SK-N-SH (cell line): Measurements from ENCODE around the gene NUDT14. TPM values are rescaled to one million over a fixed set of nuclear protein-coding genes. Genes with fewer than 3 reads are reported as not detected.

Experiments
- CTCF ChIA-PET: fragments of 300-600, 350-600 bp; formaldehyde crosslinking; extraction: SDS; loops from one replicate; lab custom pipeline; 2021; lab: Yijun Ruan, JAX
- POLR2A ChIA-PET: fragments of 350-600 bp; sonication (Branson Sonifier 250); formaldehyde crosslinking; extraction: SDS; loops from one replicate; lab custom pipeline; 2020; ENCODE audit warnings: antibody characterized with exemption, inconsistent platforms; lab: Yijun Ruan, JAX
- DNase-seq: peaks from one replicate; pipeline ENCODE4 v3.0.0; 2012
- H2AFZ ChIP-seq: fragments of 200-600 bp; sonication (generic); 2 replicates; pipeline ENCODE4 v1.8.1; 2016; ENCODE audit warnings: antibody characterized with exemption, mild to moderate bottlenecking, low read depth
- H3F3A ChIP-seq: fragments of 200-600 bp; sonication (generic); replicated peaks from 2 replicates; pipeline ENCODE3; 2016; ENCODE audit warnings: antibody characterized with exemption, mild to moderate bottlenecking; ENCODE audit not compliant: insufficient read depth
- H3K27ac ChIP-seq, 2 experiments: fragments of 200-500 bp in 1 of 2; fragments of 200-600 bp in 1 of 2; sonication (Bioruptor generic) in 1 of 2; sonication (generic), shearing (Covaris generic) in 1 of 2; 2 replicates each; pipeline versions ENCODE4 v1.5.1 to v1.6.1; 2014 to 2016; ENCODE audit warnings: low read depth in 2 of 2, inconsistent platforms in 1 of 2, low read length in 1 of 2, mild to moderate bottlenecking in 1 of 2, mixed read lengths in 1 of 2
- H3K27me3 ChIP-seq: fragments of 200-600 bp; sonication (generic), shearing (Covaris generic); 2 replicates; pipeline ENCODE4 v1.6.1; 2016; ENCODE audit warnings: mixed run types; ENCODE audit not compliant: insufficient read depth
- H3K36me3 ChIP-seq, 2 experiments: fragments of 200-500 bp in 1 of 2; fragments of 200-600 bp in 1 of 2; sonication (Bioruptor generic) in 1 of 2; sonication (generic) in 1 of 2; replicated peaks in 1 of 2; 2 replicates each; pipeline versions ENCODE3 to v1.5.1; 2014 to 2016; ENCODE audit warnings: low read length in 1 of 2, mild to moderate bottlenecking in 1 of 2; ENCODE audit not compliant: insufficient read depth in 2 of 2, control insufficient read depth in 1 of 2
- H3K4me1 ChIP-seq, 2 experiments: fragments of 200-500 bp in 1 of 2; fragments of 200-600 bp in 1 of 2; sonication (Bioruptor generic) in 1 of 2; sonication (generic), shearing (Covaris generic) in 1 of 2; 2 replicates each; pipeline versions ENCODE4 v1.5.1 to v1.6.1; 2014 to 2016; ENCODE audit warnings: low read depth in 1 of 2, low read length in 1 of 2, mixed run types in 1 of 2; ENCODE audit not compliant: insufficient read depth in 2 of 2, control insufficient read depth in 1 of 2
- H3K4me2 ChIP-seq: fragments of 200-600 bp; sonication (generic), shearing (Covaris generic); 2 replicates; pipeline ENCODE4 v1.6.1; 2017; ENCODE audit warnings: mixed run types
- H3K4me3 ChIP-seq, 2 experiments: fragments of 200-500 bp in 1 of 2; fragments of 200-600 bp in 1 of 2; sonication (Bioruptor generic) in 1 of 2; sonication (generic), shearing (Covaris generic) in 1 of 2; 2 replicates each; pipeline versions ENCODE4 v1.5.1 to v1.8.1; 2014 to 2016; ENCODE audit warnings: low read depth in 2 of 2, inconsistent platforms in 1 of 2, low read length in 1 of 2, mild to moderate bottlenecking in 1 of 2, mixed read lengths in 1 of 2, moderate library complexity in 1 of 2
- H3K79me2 ChIP-seq: fragments of 200-600 bp; sonication (generic); 2 replicates; pipeline ENCODE4 v1.8.1; 2017; ENCODE audit warnings: mild to moderate bottlenecking; ENCODE audit not compliant: insufficient read depth
- H3K9ac ChIP-seq: fragments of 200-600 bp; sonication (generic); 2 replicates; pipeline ENCODE4 v1.6.1; 2017; ENCODE audit warnings: mixed run types
- H3K9me2 ChIP-seq: fragments of 200-600 bp; sonication (generic); 2 replicates; pipeline ENCODE4 v1.6.1; 2017; ENCODE audit warnings: mixed run types
- H3K9me3 ChIP-seq: fragments of 200-600 bp; sonication (generic); 2 replicates; pipeline ENCODE4 v1.6.1; 2017; ENCODE audit warnings: mixed run types, mild to moderate bottlenecking, moderate library complexity
- H4K20me1 ChIP-seq: fragments of 200-600 bp; sonication (generic); 2 replicates; pipeline ENCODE4 v1.6.1; 2017; ENCODE audit warnings: mild to moderate bottlenecking, mixed run types; ENCODE audit not compliant: insufficient read depth
- CHD2 ChIP-seq: fragments of 150-350 bp; IDR thresholded peaks from 2 replicates; pipeline ENCODE4 v1.6.1; 2018; ENCODE audit warnings: low read length; ENCODE audit not compliant: partially characterized antibody
- ELF1 ChIP-seq: IDR thresholded peaks from 2 replicates; pipeline ENCODE4 v1.4.0; 2012
- EP300 ChIP-seq, 2 experiments: IDR thresholded peaks; 2 replicates each; pipeline versions ENCODE4 v1.4.0 to v1.6.1; 2012; ENCODE audit warnings: borderline replicate concordance in 1 of 2, low read depth in 1 of 2, low read length in 1 of 2
- FOSL2 ChIP-seq: IDR thresholded peaks from 2 replicates; pipeline ENCODE4 v1.4.0; 2012; ENCODE audit warnings: low read depth, mild to moderate bottlenecking, moderate library complexity, borderline replicate concordance
- FOXJ3 ChIP-seq: sonication (generic); formaldehyde crosslinking; IDR thresholded peaks from 2 replicates; pipeline ENCODE4 v1.5.1; 2020; ENCODE audit warnings: mild to moderate bottlenecking, missing genetic modification reagents
- GABPA ChIP-seq: IDR thresholded peaks from 2 replicates; pipeline ENCODE4 v1.4.0; 2012; ENCODE audit warnings: low read depth, mild to moderate bottlenecking
- GATA2 ChIP-seq: sonication (generic); formaldehyde crosslinking; IDR thresholded peaks from 2 replicates; pipeline ENCODE4 v1.5.0; 2020; ENCODE audit warnings: mild to moderate bottlenecking, missing genetic modification reagents
- MXI1 ChIP-seq: IDR thresholded peaks from 2 replicates; pipeline ENCODE4 v1.6.1; 2012; ENCODE audit warnings: mild to moderate bottlenecking, low read depth, low read length, improper control_type of control experiment
- NRF1 ChIP-seq: IDR thresholded peaks from 2 replicates; pipeline ENCODE4 v1.6.1; 2012; ENCODE audit warnings: low read depth, mild to moderate bottlenecking, low read length
- POLR2AphosphoS5 ChIP-seq: IDR thresholded peaks from 2 replicates; pipeline ENCODE4 v1.6.1; 2012; ENCODE audit warnings: low read depth, low read length
- RFX5 ChIP-seq: IDR thresholded peaks from 2 replicates; pipeline ENCODE4 v1.6.1; 2012; ENCODE audit warnings: mild to moderate bottlenecking, improper control_type of control experiment, low read length
- RXRA ChIP-seq: IDR thresholded peaks from 2 replicates; pipeline ENCODE4 v1.4.0; 2012; ENCODE audit warnings: low read depth, mild to moderate bottlenecking, borderline replicate concordance
- SMC3 ChIP-seq: IDR thresholded peaks from 2 replicates; pipeline ENCODE4 v1.6.1; 2012; ENCODE audit warnings: low read depth, low read length, improper control_type of control experiment
- TAF1 ChIP-seq: IDR thresholded peaks from 2 replicates; pipeline ENCODE4 v1.6.1; 2012; ENCODE audit warnings: low read depth, mild to moderate bottlenecking, low read length, moderate library complexity, borderline replicate concordance
- TEAD4 ChIP-seq: IDR thresholded peaks from 2 replicates; pipeline ENCODE4 v1.4.0; 2012; ENCODE audit warnings: mild to moderate bottlenecking, borderline replicate concordance; ENCODE audit not compliant: insufficient read depth
- YY1 ChIP-seq: IDR thresholded peaks from 2 replicates; pipeline ENCODE4 v1.4.0; 2012; ENCODE audit warnings: low read depth, mild to moderate bottlenecking
- ZBTB33 ChIP-seq: IDR thresholded peaks from 2 replicates; pipeline ENCODE4 v1.4.0; 2012; ENCODE audit warnings: low read depth, borderline replicate concordance
- WGBS: methylation state at CpG from one replicate; pipeline ENCODE4 v1.1.6; 2017; ENCODE audit warnings: low lambda C conversion rate; 5-methylcytosine and 5-hydroxymethylcytosine counted together
- polyA plus RNA-seq, 3 experiments: library from polyadenylated mRNA; depleted of rRNA; stranded (reverse); fragments of >200 nt; gene quantifications; 2 replicates each; pipeline ENCODE4 v1.2.3, GENCODE V29; 2012
- TF ChIP-seq, protein P1 (sequence below): fragments of 150-350 bp; IDR thresholded peaks from 2 replicates; pipeline ENCODE4 v1.6.1; 2016; ENCODE audit warnings: mild to moderate bottlenecking, low read depth, low read length
- TF ChIP-seq, protein P2 (sequence below): IDR thresholded peaks from 2 replicates; pipeline ENCODE4; 2012
- TF ChIP-seq, protein P3 (sequence below): IDR thresholded peaks from 2 replicates; pipeline ENCODE4 v1.4.0; 2012; ENCODE audit warnings: low read depth, borderline replicate concordance
- TF ChIP-seq, protein P4 (sequence below): fragments of 200-600 bp; sonication (generic); IDR thresholded peaks from 2 replicates; pipeline ENCODE4 v1.6.1; 2017; ENCODE audit warnings: antibody characterized with exemption, mild to moderate bottlenecking, moderate library complexity

Gene NUDT14
- polyA plus RNA-seq, 1 of the 3 experiments (the other 2 are of a cell fraction) = 18.4 TPM

DNA sequence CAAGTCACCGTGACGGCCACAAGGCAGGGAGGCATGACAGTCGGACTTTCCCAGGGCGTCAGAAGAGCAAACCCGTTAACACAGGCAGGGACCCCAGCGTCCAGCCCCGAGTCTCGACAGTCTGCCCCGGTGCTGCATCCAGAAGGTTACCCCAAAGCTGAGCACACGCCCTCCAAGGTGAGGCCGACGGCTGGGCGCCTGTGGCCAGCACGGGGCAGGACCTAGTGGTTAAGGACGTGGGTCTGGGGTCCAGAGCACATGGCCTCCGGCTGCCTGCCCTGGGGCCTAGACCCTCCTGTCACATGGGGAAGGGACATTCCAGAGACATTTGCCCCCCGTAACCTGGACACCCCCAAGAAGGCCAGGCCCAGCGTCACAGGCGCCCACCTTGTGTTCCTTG is 37.5 kb upstream of the NUDT14 start (continued):
- no peak for TF ChIP-seq YY1

- Histone ChIP-seq H4K20me1 (no peaks in the 10 kb centered on the region), H3K9ac (no peak overlapping the region), H3K27me3 (no peaks in the 10 kb centered on the region), H3K9me3 (no peaks in the 10 kb centered on the region), H3K4me2 (no peak overlapping the region), H2AFZ (no peak overlapping the region), H3K4me3 (no peak overlapping the region), H3F3A (no peaks in the 10 kb centered on the region), H3K4me1 (peaks cover 0 to 44% of the 10 kb centered on the region in 2 experiments; a peak in 1 of 4 replicates), H3K27ac (no peak overlapping the region), H3K36me3 (peaks cover 0 to 32% of the 10 kb centered on the region in 2 experiments), H3K9me2 (no peaks in the 10 kb centered on the region), H3K79me2 (no peaks in the 10 kb centered on the region)
- no peak for TF ChIP-seq RXRA
- no peak for TF ChIP-seq CHD2
- TF ChIP-seq EP300 (IDR thresholded peaks at IDR 0.05; ENCODE audit: borderline replicate concordance in 1 of 2, low read depth in 1 of 2, low read length in 1 of 2) = no peak
- TF ChIP-seq, protein P1, sequence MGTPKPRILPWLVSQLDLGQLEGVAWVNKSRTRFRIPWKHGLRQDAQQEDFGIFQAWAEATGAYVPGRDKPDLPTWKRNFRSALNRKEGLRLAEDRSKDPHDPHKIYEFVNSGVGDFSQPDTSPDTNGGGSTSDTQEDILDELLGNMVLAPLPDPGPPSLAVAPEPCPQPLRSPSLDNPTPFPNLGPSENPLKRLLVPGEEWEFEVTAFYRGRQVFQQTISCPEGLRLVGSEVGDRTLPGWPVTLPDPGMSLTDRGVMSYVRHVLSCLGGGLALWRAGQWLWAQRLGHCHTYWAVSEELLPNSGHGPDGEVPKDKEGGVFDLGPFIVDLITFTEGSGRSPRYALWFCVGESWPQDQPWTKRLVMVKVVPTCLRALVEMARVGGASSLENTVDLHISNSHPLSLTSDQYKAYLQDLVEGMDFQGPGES = no peak
- no peak for TF ChIP-seq ZBTB33
- TF ChIP-seq MXI1 = no peak
- no peak for TF ChIP-seq RFX5
- no peak for TF ChIP-seq GATA2 (CRISPR knock-in tag)
- TF ChIP-seq, protein P2, sequence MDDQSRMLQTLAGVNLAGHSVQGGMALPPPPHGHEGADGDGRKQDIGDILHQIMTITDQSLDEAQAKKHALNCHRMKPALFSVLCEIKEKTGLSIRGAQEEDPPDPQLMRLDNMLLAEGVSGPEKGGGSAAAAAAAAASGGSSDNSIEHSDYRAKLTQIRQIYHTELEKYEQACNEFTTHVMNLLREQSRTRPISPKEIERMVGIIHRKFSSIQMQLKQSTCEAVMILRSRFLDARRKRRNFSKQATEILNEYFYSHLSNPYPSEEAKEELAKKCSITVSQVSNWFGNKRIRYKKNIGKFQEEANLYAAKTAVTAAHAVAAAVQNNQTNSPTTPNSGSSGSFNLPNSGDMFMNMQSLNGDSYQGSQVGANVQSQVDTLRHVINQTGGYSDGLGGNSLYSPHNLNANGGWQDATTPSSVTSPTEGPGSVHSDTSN = no peak
- no peak for TF ChIP-seq TEAD4
- TF ChIP-seq POLR2AphosphoS5 = no peak
- TF ChIP-seq, protein P3, sequence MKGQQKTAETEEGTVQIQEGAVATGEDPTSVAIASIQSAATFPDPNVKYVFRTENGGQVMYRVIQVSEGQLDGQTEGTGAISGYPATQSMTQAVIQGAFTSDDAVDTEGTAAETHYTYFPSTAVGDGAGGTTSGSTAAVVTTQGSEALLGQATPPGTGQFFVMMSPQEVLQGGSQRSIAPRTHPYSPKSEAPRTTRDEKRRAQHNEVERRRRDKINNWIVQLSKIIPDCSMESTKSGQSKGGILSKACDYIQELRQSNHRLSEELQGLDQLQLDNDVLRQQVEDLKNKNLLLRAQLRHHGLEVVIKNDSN = no peak
- TF ChIP-seq GABPA = no peak
- TF ChIP-seq FOXJ3 (CRISPR knock-in tag) = no peak
- no peak for TF ChIP-seq FOSL2
- TF ChIP-seq NRF1 = no peak
- TF ChIP-seq SMC3 = no peak
- TF ChIP-seq, protein P4, sequence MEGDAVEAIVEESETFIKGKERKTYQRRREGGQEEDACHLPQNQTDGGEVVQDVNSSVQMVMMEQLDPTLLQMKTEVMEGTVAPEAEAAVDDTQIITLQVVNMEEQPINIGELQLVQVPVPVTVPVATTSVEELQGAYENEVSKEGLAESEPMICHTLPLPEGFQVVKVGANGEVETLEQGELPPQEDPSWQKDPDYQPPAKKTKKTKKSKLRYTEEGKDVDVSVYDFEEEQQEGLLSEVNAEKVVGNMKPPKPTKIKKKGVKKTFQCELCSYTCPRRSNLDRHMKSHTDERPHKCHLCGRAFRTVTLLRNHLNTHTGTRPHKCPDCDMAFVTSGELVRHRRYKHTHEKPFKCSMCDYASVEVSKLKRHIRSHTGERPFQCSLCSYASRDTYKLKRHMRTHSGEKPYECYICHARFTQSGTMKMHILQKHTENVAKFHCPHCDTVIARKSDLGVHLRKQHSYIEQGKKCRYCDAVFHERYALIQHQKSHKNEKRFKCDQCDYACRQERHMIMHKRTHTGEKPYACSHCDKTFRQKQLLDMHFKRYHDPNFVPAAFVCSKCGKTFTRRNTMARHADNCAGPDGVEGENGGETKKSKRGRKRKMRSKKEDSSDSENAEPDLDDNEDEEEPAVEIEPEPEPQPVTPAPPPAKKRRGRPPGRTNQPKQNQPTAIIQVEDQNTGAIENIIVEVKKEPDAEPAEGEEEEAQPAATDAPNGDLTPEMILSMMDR = no peak
- TF ChIP-seq ELF1 = no peak
- TF ChIP-seq TAF1 = no peak
- WGBS = no CpG with 5 or more reads among the region's 11 CpGs
- ChIA-PET POLR2A (no interaction called here), CTCF (interaction anchor here (1.4 kb wide), 1 partner anchor 9 kb away, joined by 3 read pairs; no protein-coding TSS in a partner anchor)
- DNase-seq = no peak
These were observed 36.7 kb upstream of the NUDT14 start for GRCh38 chr14:105217774-105218173.
